Hepatocyte (in vitro differentiated cells): ENCODE results near the gene PLRG1. TPM values are rescaled to one million over a fixed set of nuclear protein-coding genes. Genes with fewer than 3 reads are reported as not detected.

Experiments
- DNase-seq: peaks from one replicate; pipeline ENCODE4 v3.0.0-alpha.2; 2016; ENCODE audit warnings: low spot score
- H2AFZ ChIP-seq: fragments of 200-600 bp; sonication (generic); 2 replicates; pipeline ENCODE4 v1.6.0; 2016; ENCODE audit warnings: antibody characterized with exemption, mild to moderate bottlenecking
- H3K27ac ChIP-seq: fragments of 200-600 bp; sonication (generic); 2 replicates; pipeline ENCODE4 v1.5.1; 2016; ENCODE audit warnings: mild to moderate bottlenecking
- H3K27me3 ChIP-seq: fragments of 200-600 bp; sonication (generic); 2 replicates; pipeline ENCODE4 v1.6.1; 2016
- H3K36me3 ChIP-seq: fragments of 200-600 bp; sonication (generic); replicated peaks from 2 replicates; pipeline ENCODE4 v1.5.1; 2016; ENCODE audit warnings: low read depth; ENCODE audit not compliant: insufficient read depth
- H3K4me1 ChIP-seq: fragments of 200-600 bp; sonication (generic); 2 replicates; pipeline ENCODE4 v1.5.1; 2016; ENCODE audit warnings: mild to moderate bottlenecking, moderate library complexity; ENCODE audit not compliant: insufficient read depth
- H3K4me2 ChIP-seq: fragments of 200-600 bp; sonication (generic); 2 replicates; pipeline ENCODE4 v1.6.0; 2016
- H3K4me3 ChIP-seq: fragments of 200-600 bp; sonication (generic); 2 replicates; pipeline ENCODE4 v1.5.1; 2016; ENCODE audit warnings: mild to moderate bottlenecking
- H3K79me2 ChIP-seq: fragments of 200-600 bp; sonication (generic); 2 replicates; pipeline ENCODE4 v1.6.0; 2017; ENCODE audit warnings: mild to moderate bottlenecking
- H3K9me2 ChIP-seq: fragments of 200-600 bp; sonication (generic); replicated peaks from 2 replicates; pipeline ENCODE4 v1.6.0; 2017; ENCODE audit warnings: mild to moderate bottlenecking; ENCODE audit not compliant: insufficient read depth
- H3K9me3 ChIP-seq: fragments of 200-600 bp; sonication (generic); 2 replicates; pipeline ENCODE4 v1.5.1; 2016; ENCODE audit warnings: low read depth, mild to moderate bottlenecking
- H4K20me1 ChIP-seq: fragments of 200-600 bp; sonication (generic); 2 replicates; pipeline ENCODE4 v1.6.0; 2016; ENCODE audit warnings: mild to moderate bottlenecking; ENCODE audit not compliant: insufficient read depth, poor library complexity, severe bottlenecking
- CTCF ChIP-seq: fragments of 200-600 bp; sonication (generic); IDR thresholded peaks from 2 replicates; pipeline ENCODE4 v1.5.1; 2016; ENCODE audit warnings: antibody characterized with exemption, mild to moderate bottlenecking; ENCODE audit not compliant: poor library complexity
- EZH2 ChIP-seq: fragments of 200-600 bp; sonication (generic); IDR thresholded peaks from 2 replicates; pipeline ENCODE4 v1.6.1; 2016; ENCODE audit warnings: antibody characterized with exemption, mild to moderate bottlenecking, borderline replicate concordance
- EZH2phosphoT487 ChIP-seq: fragments of 200-600 bp; sonication (generic); IDR thresholded peaks from one replicate; pipeline ENCODE4 v1.6.1; 2018; ENCODE audit warnings: antibody characterized with exemption, mild to moderate bottlenecking, low read depth, moderate library complexity; ENCODE audit not compliant: unreplicated experiment, severe bottlenecking
- WGBS: methylation state at CpG from one replicate; pipeline ENCODE4 v1.1.6; 2016; ENCODE audit warnings: low lambda C conversion rate; ENCODE audit errors: missing lambda C conversion rate; 5-methylcytosine and 5-hydroxymethylcytosine counted together
- polyA plus RNA-seq: library from polyadenylated mRNA; unstranded; fragments of >200 nt; fragmentation: Nextera tagmentation; extraction: Ambion mirVana; gene quantifications from 2 replicates; pipeline ENCODE4 v1.2.1, GENCODE V29; 2016
- total RNA-seq: library from RNA; depleted of rRNA; stranded (reverse); fragments of >200 nt; gene quantifications from 2 replicates; pipeline ENCODE4 v1.2.3, GENCODE V29; 2014

Gene PLRG1
- total and polyA plus RNA-seq, 2 experiments from 2014 or later = 54.4 to 63.9 TPM

GRCh38 chr4:154569028-154569427 lies 18.8 kb upstream of the PLRG1 start:
- WGBS = 57% methylated on average over 3 of the region's 3 CpGs
- Histone ChIP-seq H4K20me1 (no peaks in the 10 kb centered on the region), H3K4me3 (no peak overlapping the region), H3K4me2 (no peak overlapping the region), H3K79me2 (peaks cover 11% of the 10 kb centered on the region), H2AFZ (no peak overlapping the region), H3K36me3 (no peaks in the 10 kb centered on the region), H3K27ac (no peak overlapping the region), H3K9me2 (no peaks in the 10 kb centered on the region), H3K27me3 (no peaks in the 10 kb centered on the region), H3K9me3 (no peaks in the 10 kb centered on the region), H3K4me1 (no peaks in the 10 kb centered on the region)
- no peak for DNase-seq
- TF ChIP-seq EZH2 (no peak), EZH2phosphoT487 (no peak), CTCF (no peak)

DNA sequence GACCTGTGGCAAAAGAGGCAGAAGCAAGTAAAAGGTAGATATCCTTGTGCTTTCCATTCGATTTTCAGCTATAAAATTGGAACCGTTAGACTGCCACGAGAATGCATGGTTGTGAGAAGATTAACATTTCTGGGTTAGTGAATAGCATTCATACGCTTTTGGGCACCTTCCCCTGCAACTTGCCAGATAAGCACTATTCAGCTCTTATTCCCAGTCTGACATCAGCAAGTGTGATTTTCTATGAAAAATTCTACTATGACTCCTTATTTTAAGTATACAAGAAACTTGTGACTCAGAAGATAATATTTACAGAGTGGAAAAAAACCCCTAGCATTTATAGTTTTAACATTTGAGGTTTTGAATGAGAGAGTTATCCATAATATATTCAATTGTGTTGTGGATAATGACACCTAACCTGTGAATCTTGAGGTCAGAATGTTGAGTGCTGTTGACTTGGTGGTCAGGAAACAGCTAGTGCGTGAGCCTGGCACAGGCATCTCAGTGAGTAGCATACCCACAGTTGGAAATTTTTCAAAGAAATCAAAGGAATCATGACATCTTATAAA lies 16.5 kb upstream of the PLRG1 start:
- no peak for TF ChIP-seq EZH2phosphoT487
- no peak for TF ChIP-seq CTCF
- TF ChIP-seq EZH2 = no peak
- WGBS = 83% methylated on average over 5 of the region's 5 CpGs
- no peak overlapping the region for H3K27ac ChIP-seq
- no peaks in the 10 kb centered on the region for H3K4me1 ChIP-seq
- no peak overlapping the region for H3K4me3 ChIP-seq
- H2AFZ ChIP-seq = no peak overlapping the region
- H3K36me3 ChIP-seq = no peaks in the 10 kb centered on the region
- H3K9me2 ChIP-seq = no peaks in the 10 kb centered on the region
- no peaks in the 10 kb centered on the region for H3K27me3 ChIP-seq
- H3K9me3 ChIP-seq = no peaks in the 10 kb centered on the region
- DNase-seq = no peak
- peaks cover 18% of the 10 kb centered on the region for H3K79me2 ChIP-seq
- H3K4me2 ChIP-seq = peak overlapping the region; percentile 67
- no peaks in the 10 kb centered on the region for H4K20me1 ChIP-seq

- WGBS = 80% methylated on average over 6 of the region's 6 CpGs
- peak overlapping the region; percentile 67 for H3K4me2 ChIP-seq
- no peak overlapping the region for H3K27ac ChIP-seq
- no peaks in the 10 kb centered on the region for H3K36me3 ChIP-seq
- H2AFZ ChIP-seq = no peak overlapping the region
- H3K27me3 ChIP-seq = no peaks in the 10 kb centered on the region
- H3K4me3 ChIP-seq = no peak overlapping the region
- H3K79me2 ChIP-seq = peaks cover 18% of the 10 kb centered on the region
- no peaks in the 10 kb centered on the region for H3K4me1 ChIP-seq
- no peak for DNase-seq
- no peaks in the 10 kb centered on the region for H3K9me2 ChIP-seq
- H4K20me1 ChIP-seq = no peaks in the 10 kb centered on the region
- TF ChIP-seq CTCF (no peak), EZH2phosphoT487 (no peak), EZH2 (no peak)
- H3K9me3 ChIP-seq = no peaks in the 10 kb centered on the region
Measured at GRCh38 chr4:154565704-154566103, 15.5 kb upstream of the PLRG1 start.

- no peaks in the 10 kb centered on the region for H3K9me3 ChIP-seq
- no peaks in the 10 kb centered on the region for H3K27me3 ChIP-seq
- H3K4me2 ChIP-seq = peak overlapping the region; percentile 67
- H3K4me3 ChIP-seq = peak overlapping the region; percentile 32
- no peaks in the 10 kb centered on the region for H4K20me1 ChIP-seq
- no peaks in the 10 kb centered on the region for H3K4me1 ChIP-seq
- H2AFZ ChIP-seq = no peak overlapping the region
- no peak for TF ChIP-seq CTCF
- TF ChIP-seq EZH2phosphoT487 = no peak
- TF ChIP-seq EZH2 = no peak
- H3K27ac ChIP-seq = no peak overlapping the region
- no peak for DNase-seq
- WGBS = 62% methylated on average over 1 of the region's 1 CpG
- H3K79me2 ChIP-seq = peaks cover 18% of the 10 kb centered on the region
- H3K9me2 ChIP-seq = no peaks in the 10 kb centered on the region
- H3K36me3 ChIP-seq = no peaks in the 10 kb centered on the region
Measured at GRCh38 chr4:154564311-154564710, 14.1 kb upstream of the PLRG1 start.
